ENCODE data around the gene NRXN2. TPM values are rescaled to one million over a fixed set of nuclear protein-coding genes. Genes with fewer than 3 reads are reported as not detected.

NRXN2 gene
- total RNA-seq, 1 donor from 2014 or later: not detected

GRCh38 chr11:64692764-64693331 is 30.1 kb downstream of the NRXN2 start:
- FAIRE-seq (no peak), DNase-seq (ENCODE audit: low read depth) (no peak)
- Histone ChIP-seq H3K36me3 (ENCODE audit: control insufficient read depth, insufficient read depth, low read length) (no peaks in the 10 kb centered on the region), H3K4me3 (ENCODE audit: low read depth, low read length) (no peak overlapping the region), H3K27me3 (ENCODE audit: control insufficient read depth, insufficient read depth, low read length) (peaks cover 24% of the 10 kb centered on the region)
- TF ChIP-seq CTCF (IDR thresholded peaks at IDR 0.05; ENCODE audit: insufficient read depth, low read length, severe bottlenecking): no peak

- peaks cover 22% of the 10 kb centered on the region for H3K27me3 ChIP-seq (ENCODE audit: control insufficient read depth, insufficient read depth, low read length)
- FAIRE-seq (no peak), DNase-seq (ENCODE audit: low read depth) (no peak)
- H3K4me3 ChIP-seq (ENCODE audit: low read depth, low read length): no peak overlapping the region
- H3K36me3 ChIP-seq (ENCODE audit: control insufficient read depth, insufficient read depth, low read length): no peaks in the 10 kb centered on the region
- no peak for TF ChIP-seq CTCF (IDR thresholded peaks at IDR 0.05; ENCODE audit: insufficient read depth, low read length, severe bottlenecking)
Measured at GRCh38 chr11:64691543-64691942, 31.5 kb downstream of the NRXN2 start.

GRCh38 chr11:64690235-64690634 is 32.8 kb downstream of the NRXN2 start:
- Histone ChIP-seq H3K36me3 (ENCODE audit: control insufficient read depth, insufficient read depth, low read length) (no peaks in the 10 kb centered on the region), H3K27me3 (ENCODE audit: control insufficient read depth, insufficient read depth, low read length) (peaks cover 19% of the 10 kb centered on the region), H3K4me3 (ENCODE audit: low read depth, low read length) (no peak overlapping the region)
- FAIRE-seq (no peak), DNase-seq (ENCODE audit: low read depth) (no peak)
- no peak for TF ChIP-seq CTCF (IDR thresholded peaks at IDR 0.05; ENCODE audit: insufficient read depth, low read length, severe bottlenecking)

GRCh38 chr11:64688534-64688982 is 34.4 kb downstream of the NRXN2 start:
- peak; percentile 95 for TF ChIP-seq CTCF (IDR thresholded peaks at IDR 0.05; ENCODE audit: insufficient read depth, low read length, severe bottlenecking)
- Histone ChIP-seq H3K27me3 (ENCODE audit: control insufficient read depth, insufficient read depth, low read length) (peaks cover 11% of the 10 kb centered on the region), H3K4me3 (ENCODE audit: low read depth, low read length) (no peak overlapping the region), H3K36me3 (ENCODE audit: control insufficient read depth, insufficient read depth, low read length) (no peaks in the 10 kb centered on the region)
- DNase-seq (ENCODE audit: low read depth): peak; percentile 62
- FAIRE-seq: no peak

GRCh38 chr11:64687643-64688533 is 35.1 kb downstream of the NRXN2 start:
- FAIRE-seq: no peak
- Histone ChIP-seq H3K36me3 (ENCODE audit: control insufficient read depth, insufficient read depth, low read length) (no peaks in the 10 kb centered on the region), H3K4me3 (ENCODE audit: low read depth, low read length) (no peak overlapping the region), H3K27me3 (ENCODE audit: control insufficient read depth, insufficient read depth, low read length) (peaks cover 10% of the 10 kb centered on the region)
- no peak for TF ChIP-seq CTCF (IDR thresholded peaks at IDR 0.05; ENCODE audit: insufficient read depth, low read length, severe bottlenecking)
- DNase-seq (ENCODE audit: low read depth): no peak

All from bronchial epithelial cell (primary cell).